Suprapubic skin (tissue), 4 donors: Measurements from ENCODE around the gene SLC35C1. TPM values are rescaled to one million over a fixed set of nuclear protein-coding genes. Genes with fewer than 3 reads are reported as not detected.
A peak's percentile ranks its signal among the peaks of the same experiment; 100 is the strongest.

ENCODE experiments used
- DNase-seq, 2 donors: peaks; one replicate each; pipeline ENCODE4 v3.0.0-alpha.2; 2019; ENCODE audit warnings: low spot score in 2 of 2
- H3K27ac ChIP-seq: fragments of 200-600 bp; sonication (generic); one replicate; pipeline ENCODE4 v1.5.1; 2019
- H3K27me3 ChIP-seq: fragments of 200-600 bp; sonication (generic); one replicate; pipeline ENCODE4 v1.5.1; 2019
- H3K36me3 ChIP-seq: fragments of 200-600 bp; sonication (generic); one replicate; pipeline ENCODE4 v1.5.1; 2019
- H3K4me1 ChIP-seq: fragments of 200-600 bp; sonication (generic); one replicate; pipeline ENCODE4 v1.5.1; 2019
- H3K4me3 ChIP-seq: fragments of 200-600 bp; sonication (generic); one replicate; pipeline ENCODE4 v1.5.1; 2019; ENCODE audit warnings: mild to moderate bottlenecking
- H3K9me3 ChIP-seq: fragments of 200-600 bp; sonication (generic); one replicate; pipeline ENCODE4 v1.5.1; 2019
- EP300 ChIP-seq: sonication (generic); formaldehyde crosslinking; IDR thresholded peaks from one replicate; pipeline ENCODE4 v1.6.1; 2017; ENCODE audit warnings: antibody characterized with exemption
- POLR2A ChIP-seq, 2 donors: fragments of 450-650 bp; IDR thresholded peaks; one replicate each; pipeline ENCODE4 v1.6.1; 2017; ENCODE audit warnings: antibody characterized with exemption in 2 of 2, mild to moderate bottlenecking in 2 of 2, moderate library complexity in 2 of 2
- POLR2AphosphoS5 ChIP-seq, 3 donors: sonication (generic); formaldehyde crosslinking; IDR thresholded peaks; one replicate each; pipeline ENCODE4 v1.6.1; 2017; ENCODE audit warnings: antibody characterized with exemption in 3 of 3
- WGBS: methylation state at CpG from one replicate; pipeline ENCODE4 v1.1.5; 2018; 5-methylcytosine and 5-hydroxymethylcytosine counted together
- total RNA-seq, 4 donors: library from RNA; depleted of rRNA; stranded (reverse); fragments of >200 nt; gene quantifications; one replicate each; pipeline ENCODE4 v1.1.0, GENCODE V29; 2016
- TF ChIP-seq, protein P1 (sequence below), 2 donors: fragments of 200-600 bp in 1 of 2; fragments of 450-650 bp in 1 of 2; sonication (generic) in 1 of 2; IDR thresholded peaks; one replicate each; pipeline ENCODE4 v1.5.1; 2016 to 2019; ENCODE audit warnings: antibody characterized with exemption in 2 of 2, mild to moderate bottlenecking in 1 of 2, moderate library complexity in 1 of 2

Gene SLC35C1
- total RNA-seq, 4 donors from 2014 or later, result 6.7 to 10.1 (median 8.8) TPM

DNA sequence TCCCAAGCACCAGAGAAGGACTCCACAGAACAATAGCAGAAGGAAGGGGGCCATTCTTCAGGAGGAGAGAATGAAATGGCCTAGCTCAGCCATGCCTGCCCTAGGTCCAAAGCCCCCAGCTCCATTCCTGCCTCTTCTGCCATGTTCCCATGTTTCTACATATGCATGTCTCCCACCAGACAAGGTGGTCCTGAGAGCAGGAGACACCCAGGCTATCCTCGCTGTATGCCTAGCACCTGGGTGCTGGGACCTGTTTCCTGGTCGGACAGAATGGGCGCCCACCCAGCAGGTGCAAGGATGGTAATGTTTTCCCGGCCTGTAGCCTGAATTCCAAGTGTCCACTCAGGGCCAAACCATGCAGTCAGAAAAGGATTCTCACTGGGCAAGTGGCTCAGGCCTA is 30.2 kb upstream of the SLC35C1 start:
- Histone ChIP-seq H3K27ac (no peak overlapping the region), H3K9me3 (no peaks in the 10 kb centered on the region), H3K27me3 (peaks cover 3% of the 10 kb centered on the region), H3K4me3 (no peak overlapping the region), H3K4me1 (peaks cover 14% of the 10 kb centered on the region), H3K36me3 (no peaks in the 10 kb centered on the region)
- no peak for TF ChIP-seq POLR2AphosphoS5 (IDR thresholded peaks at IDR 0.05)
- TF ChIP-seq EP300, result no peak
- TF ChIP-seq, protein P1, sequence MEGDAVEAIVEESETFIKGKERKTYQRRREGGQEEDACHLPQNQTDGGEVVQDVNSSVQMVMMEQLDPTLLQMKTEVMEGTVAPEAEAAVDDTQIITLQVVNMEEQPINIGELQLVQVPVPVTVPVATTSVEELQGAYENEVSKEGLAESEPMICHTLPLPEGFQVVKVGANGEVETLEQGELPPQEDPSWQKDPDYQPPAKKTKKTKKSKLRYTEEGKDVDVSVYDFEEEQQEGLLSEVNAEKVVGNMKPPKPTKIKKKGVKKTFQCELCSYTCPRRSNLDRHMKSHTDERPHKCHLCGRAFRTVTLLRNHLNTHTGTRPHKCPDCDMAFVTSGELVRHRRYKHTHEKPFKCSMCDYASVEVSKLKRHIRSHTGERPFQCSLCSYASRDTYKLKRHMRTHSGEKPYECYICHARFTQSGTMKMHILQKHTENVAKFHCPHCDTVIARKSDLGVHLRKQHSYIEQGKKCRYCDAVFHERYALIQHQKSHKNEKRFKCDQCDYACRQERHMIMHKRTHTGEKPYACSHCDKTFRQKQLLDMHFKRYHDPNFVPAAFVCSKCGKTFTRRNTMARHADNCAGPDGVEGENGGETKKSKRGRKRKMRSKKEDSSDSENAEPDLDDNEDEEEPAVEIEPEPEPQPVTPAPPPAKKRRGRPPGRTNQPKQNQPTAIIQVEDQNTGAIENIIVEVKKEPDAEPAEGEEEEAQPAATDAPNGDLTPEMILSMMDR (IDR thresholded peaks at IDR 0.05), result no peak
- TF ChIP-seq POLR2A (IDR thresholded peaks at IDR 0.05), result no peak
- DNase-seq, result peak in 1 of 2 donors; percentile 52
- 89% methylated on average over 2 of the region's 4 CpGs for WGBS

DNA sequence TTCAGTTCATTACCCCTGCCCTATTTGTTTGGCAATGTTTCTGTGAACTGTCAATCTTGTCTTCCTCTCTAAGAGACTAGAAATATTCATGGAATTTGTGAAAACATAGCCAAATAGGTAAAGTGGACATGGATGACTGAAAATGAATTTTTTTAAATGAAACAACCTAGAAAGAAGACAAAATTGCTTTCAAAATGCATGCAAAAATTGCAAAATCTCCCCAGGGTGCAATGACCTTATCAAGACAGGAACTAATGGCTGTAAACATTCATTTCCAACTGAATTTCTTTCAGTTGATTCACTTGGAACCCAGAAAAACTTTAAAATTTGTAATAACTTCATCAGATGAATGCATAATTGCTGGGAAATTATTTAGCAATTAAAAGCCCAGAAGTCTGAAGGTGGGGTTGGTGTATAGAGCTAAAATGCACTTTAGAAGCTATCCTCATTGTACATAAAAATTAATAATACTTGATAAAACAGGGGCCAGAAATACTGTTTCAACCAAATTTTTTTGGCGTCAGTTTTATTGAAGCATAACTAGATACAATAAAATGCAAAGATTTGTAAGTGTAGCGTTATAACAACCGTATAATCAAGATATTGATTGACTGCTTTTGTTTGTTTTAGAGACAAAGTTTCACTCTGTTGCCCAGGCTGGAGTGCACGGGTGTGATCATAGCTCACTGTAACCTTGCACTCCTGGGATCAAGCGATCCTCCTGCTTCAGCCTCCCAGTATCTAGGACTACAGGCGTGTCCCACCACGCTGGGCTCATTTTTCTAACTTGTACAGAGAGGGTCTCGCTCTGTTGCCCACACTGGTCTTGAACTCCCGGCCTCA is 27.6 kb upstream of the SLC35C1 start:
- 91% methylated on average over 9 of the region's 9 CpGs for WGBS
- Histone ChIP-seq H3K9me3 (no peaks in the 10 kb centered on the region), H3K4me3 (no peak overlapping the region), H3K27me3 (peaks cover 11% of the 10 kb centered on the region), H3K36me3 (no peaks in the 10 kb centered on the region), H3K4me1 (peaks cover under 1% of the 10 kb centered on the region), H3K27ac (no peak overlapping the region)
- DNase-seq, result no peak
- TF ChIP-seq POLR2AphosphoS5 (IDR thresholded peaks at IDR 0.05) (no peak), EP300 (no peak), POLR2A (IDR thresholded peaks at IDR 0.05) (no peak)
- TF ChIP-seq, protein P1 (IDR thresholded peaks at IDR 0.05), result no peak

DNA sequence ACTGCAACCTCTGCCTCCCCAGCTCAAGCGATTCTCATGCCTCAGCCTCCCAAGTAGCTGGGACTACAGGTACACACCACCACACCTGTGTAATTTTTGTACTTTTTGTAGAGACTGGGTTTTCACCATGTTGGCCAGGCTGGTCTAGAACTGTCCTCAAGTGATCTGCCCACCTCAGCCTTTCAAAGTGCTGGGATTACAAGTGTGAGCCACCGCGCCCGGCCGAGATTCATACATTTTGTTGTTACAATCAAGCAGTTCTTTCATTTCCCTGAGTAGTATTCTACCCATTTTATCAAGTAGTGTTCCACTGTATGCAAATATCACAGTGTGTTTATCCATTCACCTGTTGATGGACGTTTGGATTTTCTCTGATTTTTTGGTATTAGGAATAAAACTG is 26.6 kb upstream of the SLC35C1 start:
- Histone ChIP-seq H3K27ac (no peak overlapping the region), H3K27me3 (peaks cover 11% of the 10 kb centered on the region), H3K36me3 (no peaks in the 10 kb centered on the region), H3K9me3 (no peaks in the 10 kb centered on the region), H3K4me3 (no peak overlapping the region), H3K4me1 (no peaks in the 10 kb centered on the region)
- DNase-seq, result peak in 1 of 2 donors; percentile 50
- 87% methylated on average over 6 of the region's 6 CpGs for WGBS
- TF ChIP-seq POLR2A (IDR thresholded peaks at IDR 0.05) (no peak), EP300 (no peak), POLR2AphosphoS5 (IDR thresholded peaks at IDR 0.05) (no peak)
- TF ChIP-seq, protein P1 (IDR thresholded peaks at IDR 0.05), result no peak

DNA sequence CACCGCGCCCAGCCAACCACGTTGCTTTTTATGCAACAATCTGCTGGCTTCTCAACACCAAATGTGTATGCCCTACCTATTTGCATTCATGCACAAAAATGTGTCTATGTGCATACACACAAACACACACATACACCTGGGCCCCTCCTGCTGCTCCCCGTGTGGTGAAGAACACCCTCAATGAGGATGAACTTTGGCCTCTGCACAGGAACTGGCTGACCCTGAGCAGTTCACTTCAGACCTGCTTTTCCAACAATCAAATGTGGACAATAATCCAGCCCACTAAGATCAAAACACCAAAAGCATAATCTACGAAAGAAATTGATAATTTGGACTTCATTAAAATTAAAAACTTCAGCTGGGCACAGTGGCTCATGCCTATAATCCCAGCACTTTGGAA is 25.3 kb upstream of the SLC35C1 start:
- no peaks in the 10 kb centered on the region for H3K9me3 ChIP-seq

DNA sequence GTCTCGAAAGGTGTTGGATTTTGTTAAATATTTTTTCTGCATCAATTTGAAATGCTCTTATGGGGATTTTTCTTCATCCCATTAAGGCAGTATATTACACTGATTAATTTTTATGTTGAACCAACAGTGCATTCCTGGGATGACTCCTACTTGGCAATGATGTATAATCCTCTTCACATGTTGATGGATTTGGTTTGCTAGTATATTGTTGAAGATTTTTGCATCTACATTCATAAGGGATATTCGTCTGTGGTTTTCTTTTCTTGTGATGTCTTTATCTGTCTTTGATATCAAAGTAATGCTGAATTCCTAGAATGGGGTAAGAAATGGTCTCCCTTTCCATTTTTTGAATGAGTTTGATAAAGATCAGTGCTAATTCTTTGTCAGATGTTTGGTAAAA is 18.7 kb upstream of the SLC35C1 start:
- H3K9me3 ChIP-seq, result no peaks in the 10 kb centered on the region
- DNase-seq, result no peak
- TF ChIP-seq EP300 (no peak), POLR2A (IDR thresholded peaks at IDR 0.05) (no peak), POLR2AphosphoS5 (IDR thresholded peaks at IDR 0.05) (no peak)
- TF ChIP-seq, protein P1 (IDR thresholded peaks at IDR 0.05), result no peak
- no peak overlapping the region for H3K4me3 ChIP-seq
- no peaks in the 10 kb centered on the region for H3K36me3 ChIP-seq
- peaks cover 14% of the 10 kb centered on the region for H3K27me3 ChIP-seq
- H3K4me1 ChIP-seq, result no peaks in the 10 kb centered on the region
- 74% methylated on average over 2 of the region's 2 CpGs for WGBS
- no peak overlapping the region for H3K27ac ChIP-seq

More for the DNA sequence above, 25.3 kb upstream of the SLC35C1 start:
- H3K27me3 ChIP-seq, result peaks cover 11% of the 10 kb centered on the region
- no peak overlapping the region for H3K27ac ChIP-seq
- peak in 1 of 2 donors; percentile 16 for DNase-seq
- TF ChIP-seq EP300 (no peak), POLR2A (IDR thresholded peaks at IDR 0.05) (no peak), POLR2AphosphoS5 (IDR thresholded peaks at IDR 0.05) (no peak)
- TF ChIP-seq, protein P1 (IDR thresholded peaks at IDR 0.05), result no peak
- no peaks in the 10 kb centered on the region for H3K4me1 ChIP-seq
- 86% methylated on average over 5 of the region's 5 CpGs for WGBS
- no peaks in the 10 kb centered on the region for H3K36me3 ChIP-seq
- no peak overlapping the region for H3K4me3 ChIP-seq
